RWPE2 (cell line): ENCODE measurements around the gene FERMT3.
A peak's percentile ranks its signal among the peaks of the same experiment; 100 is the strongest.

Experiments used
- ATAC-seq: fragments of 200-7000 bp; cut with Tn5 transposase; 3 replicates; pipeline ENCODE4 v1.9.1; 2021; ENCODE audit warnings: low read depth
- DNase-seq: peaks from one replicate; pipeline ENCODE4 v3.0.0-alpha.2; 2020; ENCODE audit warnings: low spot score
- H3K27ac ChIP-seq: fragments of 450-650 bp; 2 replicates; pipeline ENCODE4 v1.5.1; 2017; ENCODE audit warnings: mild to moderate bottlenecking; ENCODE audit not compliant: poor library complexity, severe bottlenecking
- H3K27me3 ChIP-seq: fragments of 250-450 bp; sonication (Bioruptor Pico); 2 replicates; pipeline ENCODE4 v1.5.1; 2021; ENCODE audit warnings: mild to moderate bottlenecking, moderate library complexity; ENCODE audit not compliant: insufficient read depth, poor library complexity, severe bottlenecking
- H3K36me3 ChIP-seq: fragments of 250-450 bp; sonication (Bioruptor Pico); 2 replicates; pipeline ENCODE4 v1.5.1; 2020; ENCODE audit warnings: low read depth, mild to moderate bottlenecking, moderate library complexity
- H3K4me1 ChIP-seq: fragments of 250-450 bp; sonication (Bioruptor Pico); 2 replicates; pipeline ENCODE4 v1.5.1; 2021; ENCODE audit warnings: mild to moderate bottlenecking, moderate library complexity; ENCODE audit not compliant: insufficient read depth, poor library complexity, severe bottlenecking
- H3K4me3 ChIP-seq: fragments of 250-450 bp; sonication (Bioruptor Pico); 2 replicates; pipeline ENCODE4 v1.5.1; 2021; ENCODE audit warnings: mild to moderate bottlenecking, moderate library complexity; ENCODE audit not compliant: severe bottlenecking
- H3K9me3 ChIP-seq: fragments of 250-450 bp; sonication (Bioruptor Pico); 2 replicates; pipeline ENCODE4 v1.5.1; 2021; ENCODE audit warnings: mild to moderate bottlenecking, moderate library complexity; ENCODE audit not compliant: severe bottlenecking
- TF ChIP-seq, protein P1 (sequence below): fragments of 450-650 bp; IDR thresholded peaks from one replicate; pipeline ENCODE4 v1.5.1; 2017; ENCODE audit warnings: mild to moderate bottlenecking, moderate library complexity; ENCODE audit not compliant: poor library complexity, severe bottlenecking

Gene FERMT3

GRCh38 chr11:64259533-64260067 lies 53.1 kb downstream of the FERMT3 start:
- no peaks in the 10 kb centered on the region for H3K9me3 ChIP-seq
- H3K27ac ChIP-seq, result no peak overlapping the region
- TF ChIP-seq, protein P1, sequence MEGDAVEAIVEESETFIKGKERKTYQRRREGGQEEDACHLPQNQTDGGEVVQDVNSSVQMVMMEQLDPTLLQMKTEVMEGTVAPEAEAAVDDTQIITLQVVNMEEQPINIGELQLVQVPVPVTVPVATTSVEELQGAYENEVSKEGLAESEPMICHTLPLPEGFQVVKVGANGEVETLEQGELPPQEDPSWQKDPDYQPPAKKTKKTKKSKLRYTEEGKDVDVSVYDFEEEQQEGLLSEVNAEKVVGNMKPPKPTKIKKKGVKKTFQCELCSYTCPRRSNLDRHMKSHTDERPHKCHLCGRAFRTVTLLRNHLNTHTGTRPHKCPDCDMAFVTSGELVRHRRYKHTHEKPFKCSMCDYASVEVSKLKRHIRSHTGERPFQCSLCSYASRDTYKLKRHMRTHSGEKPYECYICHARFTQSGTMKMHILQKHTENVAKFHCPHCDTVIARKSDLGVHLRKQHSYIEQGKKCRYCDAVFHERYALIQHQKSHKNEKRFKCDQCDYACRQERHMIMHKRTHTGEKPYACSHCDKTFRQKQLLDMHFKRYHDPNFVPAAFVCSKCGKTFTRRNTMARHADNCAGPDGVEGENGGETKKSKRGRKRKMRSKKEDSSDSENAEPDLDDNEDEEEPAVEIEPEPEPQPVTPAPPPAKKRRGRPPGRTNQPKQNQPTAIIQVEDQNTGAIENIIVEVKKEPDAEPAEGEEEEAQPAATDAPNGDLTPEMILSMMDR, result no peak
- DNase-seq (no peak), ATAC-seq (no peak)
- no peaks in the 10 kb centered on the region for H3K27me3 ChIP-seq
- H3K4me1 ChIP-seq, result peaks cover 8% of the 10 kb centered on the region
- no peak overlapping the region for H3K4me3 ChIP-seq
- H3K36me3 ChIP-seq, result peaks cover 86% of the 10 kb centered on the region

DNA sequence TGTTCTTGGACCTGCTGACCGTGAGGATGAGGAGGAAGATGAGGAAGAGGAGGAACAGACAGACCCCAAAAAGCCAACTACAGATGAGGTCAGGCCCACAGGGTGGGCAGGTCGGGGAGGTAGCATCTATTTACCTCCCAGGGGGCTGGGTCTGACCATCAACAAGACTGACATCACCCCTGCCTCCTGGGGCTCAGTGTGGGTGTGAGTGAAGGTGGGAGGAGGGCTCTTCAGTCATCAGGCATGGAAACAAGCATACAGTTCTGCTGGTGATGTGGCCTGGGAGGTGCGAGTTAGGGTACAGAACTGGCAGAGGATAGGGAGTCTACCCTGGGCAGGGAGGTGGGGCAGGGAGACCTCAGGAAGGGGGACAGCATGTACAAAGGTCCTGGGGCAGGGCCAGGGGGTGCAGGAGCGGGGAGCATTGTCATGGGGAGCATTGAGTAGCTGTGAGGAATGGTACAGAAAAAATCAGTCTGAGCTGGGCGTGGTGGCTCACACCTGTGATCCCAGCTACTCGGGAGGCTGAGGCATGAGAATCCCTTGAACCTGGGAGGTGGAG lies 53.7 kb downstream of the FERMT3 start:
- H3K4me3 ChIP-seq, result no peak overlapping the region
- H3K27ac ChIP-seq, result no peak overlapping the region
- no peak for ATAC-seq
- no peak for DNase-seq
- no peaks in the 10 kb centered on the region for H3K9me3 ChIP-seq
- H3K36me3 ChIP-seq, result peaks cover 80% of the 10 kb centered on the region
- TF ChIP-seq, protein P1, result no peak
- H3K4me1 ChIP-seq, result peaks cover 8% of the 10 kb centered on the region
- no peaks in the 10 kb centered on the region for H3K27me3 ChIP-seq

DNA sequence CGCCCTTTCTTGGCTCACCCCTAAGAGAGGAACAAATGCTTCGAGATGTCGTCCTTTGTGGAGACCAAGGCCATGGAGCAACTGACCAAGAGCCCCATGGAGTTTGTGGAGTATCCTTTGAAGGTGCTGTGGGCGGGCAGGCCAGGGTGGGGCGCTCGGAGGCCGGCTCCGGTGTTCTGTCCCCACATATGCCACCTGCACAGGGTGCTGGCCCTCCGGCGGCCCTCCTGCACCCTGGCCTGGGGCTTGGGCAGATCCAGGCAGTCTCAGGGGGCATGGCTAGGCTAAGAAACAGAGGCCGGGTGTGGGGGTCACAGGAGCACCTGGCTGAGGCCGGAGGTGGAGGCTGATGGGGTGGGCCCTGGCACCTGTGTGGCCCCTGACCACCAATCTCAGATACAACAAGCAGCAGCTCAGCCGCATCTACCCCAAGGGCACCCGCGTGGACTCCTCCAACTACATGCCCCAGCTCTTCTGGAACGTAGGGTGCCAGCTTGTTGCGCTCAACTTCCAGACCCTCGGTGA lies 55.1 kb downstream of the FERMT3 start:
- TF ChIP-seq, protein P1, result no peak
- no peak overlapping the region for H3K4me3 ChIP-seq
- ATAC-seq (no peak), DNase-seq (no peak)
- H3K27ac ChIP-seq, result no peak overlapping the region
- H3K36me3 ChIP-seq, result peaks cover 77% of the 10 kb centered on the region
- no peaks in the 10 kb centered on the region for H3K9me3 ChIP-seq
- H3K27me3 ChIP-seq, result no peaks in the 10 kb centered on the region
- H3K4me1 ChIP-seq, result peaks cover 8% of the 10 kb centered on the region

GRCh38 chr11:64262271-64263002 lies 55.9 kb downstream of the FERMT3 start:
- DNase-seq (no peak), ATAC-seq (no peak)
- Histone ChIP-seq H3K36me3 (peaks cover 74% of the 10 kb centered on the region), H3K9me3 (no peaks in the 10 kb centered on the region), H3K4me1 (peaks cover 8% of the 10 kb centered on the region), H3K27me3 (no peaks in the 10 kb centered on the region), H3K27ac (peak overlapping the region; percentile 28), H3K4me3 (no peak overlapping the region)
- TF ChIP-seq, protein P1, result no peak
